Stimulated activated CD8-positive, alpha-beta memory T cell treated with anti-CD3 and anti-CD28 coated beads, Interleukin-7, amount 100 ng/mL, for 24 hours (primary cell): Measurements from ENCODE around the gene PDE7B.
"Not testable (repeated sequence)": the region's sequence is repeated elsewhere in the genome, so short reads cannot be mapped to it uniquely, and the experiment has no call there.

Experiments
- DNase-seq: peaks from one replicate; pipeline ENCODE4 v3.0.0-alpha.2; 2020; ENCODE audit warnings: low read depth

PDE7B gene

GRCh38 chr6:136073216-136073615 lies 221.7 kb downstream of the PDE7B start:
- no peak for DNase-seq

- DNase-seq: no peak
Observed at GRCh38 chr6:136076496-136076895, 225.0 kb downstream of the PDE7B start.

- no peak for DNase-seq
Observed at GRCh38 chr6:136077834-136078576, 226.5 kb downstream of the PDE7B start.

GRCh38 chr6:136079701-136080565 lies 228.4 kb downstream of the PDE7B start:
- DNase-seq: no peak

GRCh38 chr6:136083540-136083939 lies 232.0 kb downstream of the PDE7B start:
- no peak for DNase-seq

- no peak for DNase-seq
Observed at GRCh38 chr6:136084403-136084802, 232.9 kb downstream of the PDE7B start.

GRCh38 chr6:136085370-136086115 lies 234.0 kb downstream of the PDE7B start:
- no peak for DNase-seq

GRCh38 chr6:136086686-136087085 lies 235.2 kb downstream of the PDE7B start:
- DNase-seq: no peak

GRCh38 chr6:136087986-136088385 lies 236.5 kb downstream of the PDE7B start:
- DNase-seq: no peak

- DNase-seq: no peak
Observed at GRCh38 chr6:136088693-136089092, 237.2 kb downstream of the PDE7B start.

- no peak for DNase-seq
Observed at GRCh38 chr6:136089876-136090275, 238.4 kb downstream of the PDE7B start.

GRCh38 chr6:136090929-136091328 lies 239.4 kb downstream of the PDE7B start:
- DNase-seq: no peak

GRCh38 chr6:136092897-136093296 lies 241.4 kb downstream of the PDE7B start:
- no peak for DNase-seq

GRCh38 chr6:136093835-136094234 lies 242.3 kb downstream of the PDE7B start:
- no peak for DNase-seq

GRCh38 chr6:136094812-136095211 lies 243.3 kb downstream of the PDE7B start:
- no peak for DNase-seq

- DNase-seq: no peak
Observed at GRCh38 chr6:136095986-136096385, 244.5 kb downstream of the PDE7B start.

- DNase-seq: no peak
Observed at GRCh38 chr6:136102991-136103688, 251.6 kb downstream of the PDE7B start.

GRCh38 chr6:136103763-136104311 lies 252.3 kb downstream of the PDE7B start:
- no peak for DNase-seq

- no peak for DNase-seq
Observed at GRCh38 chr6:136104556-136104955, 253.1 kb downstream of the PDE7B start.

GRCh38 chr6:136105797-136106196 lies 254.3 kb downstream of the PDE7B start:
- not testable (repeated sequence) for DNase-seq

GRCh38 chr6:136108361-136108945 lies 257.0 kb downstream of the PDE7B start:
- no peak for DNase-seq
